H9 (cell line): ENCODE data around the gene SLC7A4. TPM values are rescaled to one million over a fixed set of nuclear protein-coding genes. Genes with fewer than 3 reads are reported as not detected.

Experiments used
- DNase-seq: peaks from one replicate; pipeline ENCODE4 v3.0.0-alpha.2; 2017
- H2AFZ ChIP-seq: one replicate; pipeline ENCODE4 v1.6.1; 2013; ENCODE audit warnings: mild to moderate bottlenecking, low read length, control low read depth, moderate library complexity
- H2AK5ac ChIP-seq: 2 replicates; pipeline ENCODE4 v1.6.1; 2013; ENCODE audit warnings: low read length, control low read depth, mixed read lengths; ENCODE audit not compliant: insufficient read length
- H2BK120ac ChIP-seq: one replicate; pipeline ENCODE4 v1.6.1; 2013; ENCODE audit warnings: low read depth, mild to moderate bottlenecking, low read length, control low read depth, inconsistent platforms; ENCODE audit not compliant: poor library complexity, severe bottlenecking
- H2BK12ac ChIP-seq: 2 replicates; pipeline ENCODE4 v1.6.1; 2013; ENCODE audit warnings: low read length, control low read depth, mixed read lengths, low read depth; ENCODE audit not compliant: insufficient read length
- H2BK15ac ChIP-seq: 2 replicates; pipeline ENCODE4 v1.6.1; 2013; ENCODE audit warnings: low read depth, low read length, control low read depth
- H2BK20ac ChIP-seq: one replicate; pipeline ENCODE4 v1.6.1; 2013; ENCODE audit warnings: low read depth, mild to moderate bottlenecking, low read length, control low read depth, inconsistent platforms; ENCODE audit not compliant: poor library complexity, severe bottlenecking
- H2BK5ac ChIP-seq: 2 replicates; pipeline ENCODE4 v1.6.1; 2013; ENCODE audit warnings: low read length, control low read depth, mixed read lengths; ENCODE audit not compliant: insufficient read length
- H3K14ac ChIP-seq: 2 replicates; pipeline ENCODE4 v1.6.1; 2013; ENCODE audit warnings: low read length, control low read depth; ENCODE audit not compliant: insufficient read depth
- H3K18ac ChIP-seq: 2 replicates; pipeline ENCODE4 v1.6.1; 2013; ENCODE audit warnings: low read depth, mild to moderate bottlenecking, mixed read lengths, low read length, control low read depth; ENCODE audit not compliant: insufficient read length
- H3K23ac ChIP-seq: 2 replicates; pipeline ENCODE4 v1.6.1; 2013; ENCODE audit warnings: low read length, control low read depth, mixed read lengths, low read depth; ENCODE audit not compliant: insufficient read length
- H3K23me2 ChIP-seq: 2 replicates; pipeline ENCODE4 v1.6.1; 2013; ENCODE audit warnings: low read depth, mild to moderate bottlenecking, mixed read lengths, low read length, control low read depth; ENCODE audit not compliant: insufficient read length, poor library complexity, severe bottlenecking
- H3K27ac ChIP-seq: 2 replicates; pipeline ENCODE4 v1.5.1; 2013; ENCODE audit warnings: low read length, control low read depth, mixed read lengths, low read depth; ENCODE audit not compliant: insufficient read length
- H3K27me3 ChIP-seq: 2 replicates; pipeline ENCODE4 v1.6.1; 2013; ENCODE audit warnings: low read length, control low read depth, inconsistent platforms; ENCODE audit not compliant: insufficient read depth
- H3K4ac ChIP-seq: 2 replicates; pipeline ENCODE4 v1.6.1; 2013; ENCODE audit warnings: low read depth, mild to moderate bottlenecking, control low read depth, inconsistent platforms, low read length, moderate library complexity
- H3K4me1 ChIP-seq: 2 replicates; pipeline ENCODE4 v1.6.1; 2013; ENCODE audit warnings: low read length, control low read depth, inconsistent platforms; ENCODE audit not compliant: insufficient read depth
- H3K4me2 ChIP-seq: 2 replicates; pipeline ENCODE4 v1.6.1; 2013; ENCODE audit warnings: low read length, control low read depth, mixed read lengths; ENCODE audit not compliant: insufficient read length, insufficient read depth
- H3K56ac ChIP-seq: 2 replicates; pipeline ENCODE4 v1.6.1; 2013; ENCODE audit warnings: low read depth, mild to moderate bottlenecking, mixed read lengths, low read length, control low read depth; ENCODE audit not compliant: insufficient read length
- H3K79me1 ChIP-seq: 2 replicates; pipeline ENCODE4 v1.6.1; 2013; ENCODE audit warnings: low read depth, mild to moderate bottlenecking, moderate library complexity, low read length, control low read depth, inconsistent platforms; ENCODE audit not compliant: insufficient read depth, poor library complexity, severe bottlenecking
- H3K79me2 ChIP-seq: 2 replicates; pipeline ENCODE4 v1.6.1; 2013; ENCODE audit warnings: low read length, control low read depth, inconsistent platforms; ENCODE audit not compliant: insufficient read depth
- H3K9ac ChIP-seq: 2 replicates; pipeline ENCODE4 v1.6.1; 2013; ENCODE audit warnings: low read length, control low read depth, mixed read lengths; ENCODE audit not compliant: insufficient read length; ENCODE audit errors: extremely low read depth
- H3K9me3 ChIP-seq: one replicate; pipeline ENCODE4 v1.6.1; 2013; ENCODE audit warnings: low read depth, low read length, inconsistent platforms; ENCODE audit not compliant: control insufficient read depth
- H3T11ph ChIP-seq: one replicate; pipeline ENCODE4 v1.6.1; 2013; ENCODE audit warnings: mild to moderate bottlenecking, low read length, control low read depth, inconsistent platforms
- H4K20me1 ChIP-seq: one replicate; pipeline ENCODE4 v1.6.1; 2013; ENCODE audit not compliant: control insufficient read depth, insufficient read length, insufficient read depth
- H4K5ac ChIP-seq: 2 replicates; pipeline ENCODE4 v1.6.1; 2013; ENCODE audit warnings: low read depth, mild to moderate bottlenecking, mixed read lengths, low read length, control low read depth; ENCODE audit not compliant: insufficient read length
- H4K8ac ChIP-seq: replicated peaks from 2 replicates; pipeline ENCODE4 v1.6.1; 2013; ENCODE audit warnings: low read length, control low read depth, mixed read lengths, low read depth; ENCODE audit not compliant: insufficient read length
- H4K91ac ChIP-seq: 2 replicates; pipeline ENCODE4 v1.6.1; 2013; ENCODE audit warnings: low read depth, mild to moderate bottlenecking, moderate library complexity, mixed read lengths, low read length, control low read depth; ENCODE audit not compliant: insufficient read length
- H3K27ac Mint-ChIP-seq, 3 experiments: 2 replicates in 2 of 3; 3 replicates in 1 of 3; pipeline ENCODE4 v1.8.0; 2020 to 2021; ENCODE audit warnings: mixed read lengths in 3 of 3, mild to moderate bottlenecking in 1 of 3, moderate library complexity in 1 of 3
- H3K27me3 Mint-ChIP-seq: 2 replicates; pipeline ENCODE4 v1.8.0; 2021; ENCODE audit warnings: low read depth, mild to moderate bottlenecking, moderate library complexity, mixed read lengths
- H3K36me3 Mint-ChIP-seq, 3 experiments: 2 replicates in 2 of 3; 3 replicates in 1 of 3; pipeline ENCODE4 v1.8.0; 2020 to 2021; ENCODE audit warnings: low read depth in 3 of 3, mixed read lengths in 3 of 3; ENCODE audit not compliant: insufficient read depth in 1 of 3
- H3K4me1 Mint-ChIP-seq, 2 experiments: 2 replicates each; pipeline ENCODE4 v1.8.0; 2020; ENCODE audit warnings: mixed read lengths in 2 of 2
- H3K4me3 Mint-ChIP-seq, 2 experiments: 2 replicates in 1 of 2; 3 replicates in 1 of 2; pipeline ENCODE4 v1.8.0; 2020 to 2021; ENCODE audit warnings: mild to moderate bottlenecking in 2 of 2, mixed read lengths in 2 of 2, moderate library complexity in 1 of 2
- H3K9me3 Mint-ChIP-seq, 2 experiments: 2 replicates in 1 of 2; 3 replicates in 1 of 2; pipeline ENCODE4 v1.8.0; 2020; ENCODE audit warnings: mild to moderate bottlenecking in 2 of 2, mixed read lengths in 2 of 2, moderate library complexity in 1 of 2
- WGBS: extraction: QIAGEN DNeasy Blood & Tissue Kit; methylation state at CpG from one replicate; pipeline ENCODE4 v1.1.7; 2013; ENCODE audit warnings: missing lambda C conversion rate, low lambda C conversion rate, mixed read lengths; ENCODE audit not compliant: insufficient read length; ENCODE audit errors: extremely low coverage; 5-methylcytosine and 5-hydroxymethylcytosine counted together
- total RNA-seq: library from RNA; stranded (reverse); gene quantifications from 2 replicates; pipeline ENCODE4 v1.2.1, GENCODE V29; 2021
- TF ChIP-seq, protein P1 (sequence below): fragments of 200-600 bp; sonication (generic); conservative IDR thresholded peaks from 3 replicates; pipeline ENCODE4 v1.8.0; 2021; ENCODE audit warnings: antibody characterized with exemption, mild to moderate bottlenecking

Gene SLC7A4
- total RNA-seq, 1 experiment from 2014 or later, result 0.09 TPM

GRCh38 chr22:20996598-20997535 is 35.5 kb downstream of the SLC7A4 start:
- WGBS, result no CpG with 5 or more reads among the region's 27 CpGs
- H4K5ac ChIP-seq, result no peak overlapping the region
- no peak overlapping the region for H3K18ac ChIP-seq
- no peaks in the 10 kb centered on the region for H3K9me3 ChIP-seq
- H3K23me2 ChIP-seq, result peaks cover 5% of the 10 kb centered on the region
- TF ChIP-seq, protein P1, sequence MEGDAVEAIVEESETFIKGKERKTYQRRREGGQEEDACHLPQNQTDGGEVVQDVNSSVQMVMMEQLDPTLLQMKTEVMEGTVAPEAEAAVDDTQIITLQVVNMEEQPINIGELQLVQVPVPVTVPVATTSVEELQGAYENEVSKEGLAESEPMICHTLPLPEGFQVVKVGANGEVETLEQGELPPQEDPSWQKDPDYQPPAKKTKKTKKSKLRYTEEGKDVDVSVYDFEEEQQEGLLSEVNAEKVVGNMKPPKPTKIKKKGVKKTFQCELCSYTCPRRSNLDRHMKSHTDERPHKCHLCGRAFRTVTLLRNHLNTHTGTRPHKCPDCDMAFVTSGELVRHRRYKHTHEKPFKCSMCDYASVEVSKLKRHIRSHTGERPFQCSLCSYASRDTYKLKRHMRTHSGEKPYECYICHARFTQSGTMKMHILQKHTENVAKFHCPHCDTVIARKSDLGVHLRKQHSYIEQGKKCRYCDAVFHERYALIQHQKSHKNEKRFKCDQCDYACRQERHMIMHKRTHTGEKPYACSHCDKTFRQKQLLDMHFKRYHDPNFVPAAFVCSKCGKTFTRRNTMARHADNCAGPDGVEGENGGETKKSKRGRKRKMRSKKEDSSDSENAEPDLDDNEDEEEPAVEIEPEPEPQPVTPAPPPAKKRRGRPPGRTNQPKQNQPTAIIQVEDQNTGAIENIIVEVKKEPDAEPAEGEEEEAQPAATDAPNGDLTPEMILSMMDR, result no peak
- H3K4ac ChIP-seq, result no peak overlapping the region
- H3T11ph ChIP-seq, result no peak overlapping the region
- no peak overlapping the region for H3K27ac ChIP-seq
- no peaks in the 10 kb centered on the region for H4K20me1 ChIP-seq
- H4K91ac ChIP-seq, result no peak overlapping the region
- H3K4me2 ChIP-seq, result no peak overlapping the region
- no peak overlapping the region for H2BK120ac ChIP-seq
- no peak overlapping the region for H3K14ac ChIP-seq
- no peaks in the 10 kb centered on the region for H3K27me3 ChIP-seq
- H2BK5ac ChIP-seq, result no peak overlapping the region
- DNase-seq, result no peak
- no peak overlapping the region for H2AK5ac ChIP-seq
- Mint-ChIP-seq H3K27me3 (no peaks in the 10 kb centered on the region), H3K4me3 (no peak overlapping the region), H3K36me3 (peaks cover 2 to 18% (median 8%) of the 10 kb centered on the region in 3 experiments; a peak in 5 of 7 replicates), H3K27ac (no peak overlapping the region), H3K9me3 (no peaks in the 10 kb centered on the region), H3K4me1 (peaks cover 4 to 10% of the 10 kb centered on the region in 2 experiments; a peak in 3 of 4 replicates)
- no peak overlapping the region for H2BK12ac ChIP-seq
- H3K4me1 ChIP-seq, result no peaks in the 10 kb centered on the region; the same call in 1 of the 2 replicates
- no peak overlapping the region for H3K9ac ChIP-seq
- H3K79me1 ChIP-seq, result no peaks in the 10 kb centered on the region
- H2AFZ ChIP-seq, result no peak overlapping the region
- H3K56ac ChIP-seq, result no peak overlapping the region
- no peak overlapping the region for H4K8ac ChIP-seq
- H3K23ac ChIP-seq, result no peak overlapping the region
- H3K79me2 ChIP-seq, result no peaks in the 10 kb centered on the region
- H2BK20ac ChIP-seq, result no peak overlapping the region
- H2BK15ac ChIP-seq, result no peak overlapping the region
